Upper lobe of left lung (tissue), 4 donors: ENCODE results near the gene IGF2R.

Experiments used
- EP300 ChIP-seq, 4 donors: sonication (generic); formaldehyde crosslinking; IDR thresholded peaks; one replicate each; pipeline ENCODE4 v1.5.1; 2017; ENCODE audit warnings: antibody characterized with exemption in 4 of 4, control low read depth in 2 of 4
- POLR2A ChIP-seq, 4 donors: fragments of 450-650 bp; IDR thresholded peaks; one replicate each; pipeline ENCODE4 v1.5.1; 2016 to 2017; ENCODE audit warnings: antibody characterized with exemption in 4 of 4, mild to moderate bottlenecking in 2 of 4
- POLR2AphosphoS5 ChIP-seq, 2 donors: sonication (generic); formaldehyde crosslinking; IDR thresholded peaks; one replicate each; pipeline ENCODE4 v1.5.1; 2017; ENCODE audit warnings: antibody characterized with exemption in 2 of 2
- TF ChIP-seq, protein P1 (sequence below), 6 experiments: fragments of 450-650 bp in 4 of 6; fragments of 200-600 bp in 2 of 6; sonication (generic) in 2 of 6; IDR thresholded peaks; one replicate each; pipeline ENCODE4 v1.5.1; 2016 to 2019; ENCODE audit warnings: antibody characterized with exemption in 6 of 6

DNA sequence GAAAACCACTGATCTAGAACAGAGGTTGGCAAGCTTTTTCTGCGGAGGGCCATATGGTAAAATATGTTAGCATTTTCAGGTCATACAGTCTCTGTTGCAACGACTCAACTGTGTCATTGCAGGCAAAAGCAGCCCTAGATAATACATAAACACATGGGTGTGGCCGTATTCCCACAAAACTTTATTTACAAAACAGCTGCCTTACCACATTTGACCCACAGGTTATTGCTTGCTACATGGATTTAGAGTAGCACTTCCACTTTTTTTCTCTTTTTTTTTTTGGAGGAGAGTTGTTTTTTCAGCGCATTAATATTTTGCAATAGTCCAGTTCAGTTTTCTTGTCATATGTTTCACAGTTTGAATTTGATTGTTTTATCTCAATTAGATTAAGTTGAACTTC, 2.5 kb upstream of the IGF2R start:
- TF ChIP-seq, protein P1, sequence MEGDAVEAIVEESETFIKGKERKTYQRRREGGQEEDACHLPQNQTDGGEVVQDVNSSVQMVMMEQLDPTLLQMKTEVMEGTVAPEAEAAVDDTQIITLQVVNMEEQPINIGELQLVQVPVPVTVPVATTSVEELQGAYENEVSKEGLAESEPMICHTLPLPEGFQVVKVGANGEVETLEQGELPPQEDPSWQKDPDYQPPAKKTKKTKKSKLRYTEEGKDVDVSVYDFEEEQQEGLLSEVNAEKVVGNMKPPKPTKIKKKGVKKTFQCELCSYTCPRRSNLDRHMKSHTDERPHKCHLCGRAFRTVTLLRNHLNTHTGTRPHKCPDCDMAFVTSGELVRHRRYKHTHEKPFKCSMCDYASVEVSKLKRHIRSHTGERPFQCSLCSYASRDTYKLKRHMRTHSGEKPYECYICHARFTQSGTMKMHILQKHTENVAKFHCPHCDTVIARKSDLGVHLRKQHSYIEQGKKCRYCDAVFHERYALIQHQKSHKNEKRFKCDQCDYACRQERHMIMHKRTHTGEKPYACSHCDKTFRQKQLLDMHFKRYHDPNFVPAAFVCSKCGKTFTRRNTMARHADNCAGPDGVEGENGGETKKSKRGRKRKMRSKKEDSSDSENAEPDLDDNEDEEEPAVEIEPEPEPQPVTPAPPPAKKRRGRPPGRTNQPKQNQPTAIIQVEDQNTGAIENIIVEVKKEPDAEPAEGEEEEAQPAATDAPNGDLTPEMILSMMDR (IDR thresholded peaks at IDR 0.05), result peak in 2 of 6 experiments; percentile 27 to 29
- TF ChIP-seq EP300 (IDR thresholded peaks at IDR 0.05), result no peak
- no peak for TF ChIP-seq POLR2A (IDR thresholded peaks at IDR 0.05)
- no peak for TF ChIP-seq POLR2AphosphoS5 (IDR thresholded peaks at IDR 0.05)
